Stimulated activated CD8-positive, alpha-beta memory T cell treated with anti-CD3 and anti-CD28 coated beads, Interleukin-12 subunit alpha, Interleukin-12 subunit beta, amount 100 ng/mL, for 24 hours (primary cell): ENCODE measurements around the gene SNAI3.

Experiments used
- DNase-seq: peaks from one replicate; pipeline ENCODE4 v3.0.0-alpha.2; 2020; ENCODE audit errors: extremely low read depth

The SNAI3 gene

GRCh38 chr16:88721815-88722755, 35.8 kb upstream of the SNAI3 start:
- no peak for DNase-seq

GRCh38 chr16:88721236-88721635, 34.9 kb upstream of the SNAI3 start:
- DNase-seq = no peak

GRCh38 chr16:88720396-88720970, 34.2 kb upstream of the SNAI3 start:
- DNase-seq = no peak

- DNase-seq = no peak
Observed at GRCh38 chr16:88719933-88720296, 33.6 kb upstream of the SNAI3 start.

GRCh38 chr16:88719267-88719932, 33.1 kb upstream of the SNAI3 start:
- DNase-seq = no peak

- DNase-seq = no peak
Observed at GRCh38 chr16:88718178-88718577, 31.9 kb upstream of the SNAI3 start.

- no peak for DNase-seq
Observed at GRCh38 chr16:88716601-88717001, 30.3 kb upstream of the SNAI3 start.

GRCh38 chr16:88716201-88716600, 29.9 kb upstream of the SNAI3 start:
- DNase-seq = no peak

- no peak for DNase-seq
Observed at GRCh38 chr16:88715312-88716190, 29.2 kb upstream of the SNAI3 start.

GRCh38 chr16:88714420-88715302, 28.4 kb upstream of the SNAI3 start:
- no peak for DNase-seq

GRCh38 chr16:88713568-88714419, 27.5 kb upstream of the SNAI3 start:
- no peak for DNase-seq

GRCh38 chr16:88713054-88713453, 26.7 kb upstream of the SNAI3 start:
- no peak for DNase-seq

GRCh38 chr16:88712362-88712979, 26.2 kb upstream of the SNAI3 start:
- DNase-seq = no peak

GRCh38 chr16:88711750-88712340, 25.5 kb upstream of the SNAI3 start:
- DNase-seq = no peak

GRCh38 chr16:88710556-88710955, 24.2 kb upstream of the SNAI3 start:
- DNase-seq = no peak

GRCh38 chr16:88706965-88707826, 20.9 kb upstream of the SNAI3 start:
- DNase-seq = no peak

GRCh38 chr16:88706229-88706964, 20.1 kb upstream of the SNAI3 start, which contains the start of the genes CTU2 and RNF166:
Gene CTU2 (plus strand): TSS chr16:88706503. CDS start chr16:88706531, 28 bp downstream.
Gene RNF166 (minus strand): TSS chr16:88706408. CDS start chr16:88706325, 83 bp downstream.
- peak; percentile 89 for DNase-seq
